K562 (cell line): ENCODE data around the gene HOXD12. TPM values are rescaled to one million over a fixed set of nuclear protein-coding genes. Genes with fewer than 3 reads are reported as not detected.
A peak's percentile ranks its signal among the peaks of the same experiment; 100 is the strongest.

Experiments
- CREB3L1 ChIP-seq: fragments of 450-650 bp; IDR thresholded peaks from 2 replicates; pipeline ENCODE4 v1.6.1; 2014; ENCODE audit warnings: low read depth, mild to moderate bottlenecking, moderate library complexity, borderline replicate concordance
- DDX20 ChIP-seq: fragments of 450-650 bp; IDR thresholded peaks from 2 replicates; pipeline ENCODE4 v1.6.1; 2016; ENCODE audit warnings: missing genetic modification characterization, low read depth, mild to moderate bottlenecking, missing compliant biosample characterization, moderate library complexity
- E2F6 ChIP-seq, 2 experiments: IDR thresholded peaks; 2 replicates each; pipeline ENCODE4 v1.6.1; 2011; ENCODE audit warnings: borderline replicate concordance in 1 of 2, control low read depth in 1 of 2, low read depth in 1 of 2, low read length in 1 of 2, mild to moderate bottlenecking in 1 of 2, mixed read lengths in 1 of 2, moderate library complexity in 1 of 2; ENCODE audit not compliant: insufficient read depth in 1 of 2, insufficient read length in 1 of 2, poor library complexity in 1 of 2, severe bottlenecking in 1 of 2; ENCODE audit errors: extremely low read depth in 1 of 2
- ETV1 ChIP-seq: fragments of 450-650 bp; conservative IDR thresholded peaks from 2 replicates; pipeline ENCODE4 v1.6.1; 2016; ENCODE audit warnings: missing genetic modification characterization, control low read depth, low read depth, missing compliant biosample characterization
- HLTF ChIP-seq: fragments of 450-650 bp; IDR thresholded peaks from 2 replicates; pipeline ENCODE4 v1.6.1; 2016
- PATZ1 ChIP-seq: fragments of 250-450 bp; sonication (Bioruptor Pico); IDR thresholded peaks from 2 replicates; pipeline ENCODE4 v1.5.0; 2020; ENCODE audit warnings: mild to moderate bottlenecking, borderline replicate concordance
- PRPF4 ChIP-seq: fragments of 200-400 bp; formaldehyde crosslinking; IDR thresholded peaks from one replicate; pipeline ENCODE4 v1.6.1; 2017; ENCODE audit warnings: low read length, low read depth, mild to moderate bottlenecking; ENCODE audit not compliant: insufficient read depth, poor library complexity, severe bottlenecking
- PYGO2 ChIP-seq: fragments of 450-650 bp; IDR thresholded peaks from 2 replicates; pipeline ENCODE4 v1.6.1; 2016; ENCODE audit warnings: mild to moderate bottlenecking, missing genetic modification characterization, moderate library complexity, missing compliant biosample characterization
- TAF9B ChIP-seq: fragments of 450-650 bp; IDR thresholded peaks from 2 replicates; pipeline ENCODE4 v1.6.1; 2018; ENCODE audit warnings: mild to moderate bottlenecking; ENCODE audit not compliant: partially characterized antibody
- TCF7 ChIP-seq: sonication (generic); IDR thresholded peaks from 2 replicates; pipeline ENCODE4 v1.6.1; 2016; ENCODE audit warnings: antibody characterized with exemption, borderline replicate concordance
- TFE3 ChIP-seq: fragments of 450-650 bp; formaldehyde crosslinking; IDR thresholded peaks from 2 replicates; pipeline ENCODE4 v1.4.0; 2020; ENCODE audit warnings: mild to moderate bottlenecking, mixed read lengths
- ZHX1 ChIP-seq: fragments of 150-350 bp; conservative IDR thresholded peaks from 2 replicates; pipeline ENCODE4 v1.6.1; 2014; ENCODE audit warnings: low read length
- ZNF197 ChIP-seq: fragments of 200-800 bp; sonication (Bioruptor generic); IDR thresholded peaks from 2 replicates; pipeline ENCODE4 v1.6.1; 2016; ENCODE audit warnings: low read depth, missing genetic modification characterization, missing compliant biosample characterization
- ZNF431 ChIP-seq: sonication (generic); formaldehyde crosslinking; IDR thresholded peaks from 2 replicates; pipeline ENCODE4 v1.8.0; 2022; ENCODE audit warnings: mild to moderate bottlenecking, missing genetic modification reagents
- ZNF445 ChIP-seq: fragments of 250-450 bp; sonication (Bioruptor Pico); IDR thresholded peaks from 2 replicates; pipeline ENCODE4 v1.4.0; 2020; ENCODE audit warnings: low read depth, mild to moderate bottlenecking, moderate library complexity
- ZNF695 ChIP-seq: fragments of 450-650 bp; formaldehyde crosslinking; IDR thresholded peaks from 2 replicates; pipeline ENCODE4 v1.4.0; 2020; ENCODE audit warnings: mild to moderate bottlenecking, moderate library complexity
- polyA plus RNA-seq, 8 experiments: library from polyadenylated mRNA; depleted of rRNA in 4 of 8; stranded (reverse) in 5 of 8; unstranded in 3 of 8; fragments of >200 nt; fragmentation: Nextera tagmentation in 2 of 8; fragmentation: Illumina TruSeq in 1 of 8; extraction: Ambion mirVana in 2 of 8; extraction: Trizol in 1 of 8; gene quantifications; 2 replicates each; pipeline versions ENCODE4 v1.2.1 to v1.2.3, GENCODE V29; 2011 to 2014; ENCODE audit warnings: inconsistent platforms in 1 of 8, missing spikeins in 1 of 8
- total RNA-seq, 7 experiments: library from RNA; depleted of rRNA in 6 of 7; stranded (reverse); fragments of >200 nt in 6 of 7; fragmentation: Illumina TruSeq in 2 of 7; extraction: Trizol in 2 of 7; gene quantifications; 2 replicates each; pipeline versions ENCODE4 v1.2.1 to v1.2.3, GENCODE V29; 2011 to 2021; ENCODE audit warnings: low replicate concordance in 1 of 7

Gene HOXD12
- total and polyA plus RNA-seq, 9 of the 15 experiments (the other 6 are each of a cell fraction or from before 2014, with no cell fraction given), result not detected

GRCh38 chr2:176140513-176141317 is 41.1 kb downstream of the HOXD12 start (continued):
- peak; percentile 60; the same call in 1 of the 2 replicates for TF ChIP-seq CREB3L1
- TF ChIP-seq TFE3, result no peak
- TF ChIP-seq TCF7, result no peak
- TF ChIP-seq E2F6 (IDR thresholded peaks at IDR 0.05; ENCODE audit: borderline replicate concordance in 1 of 2, extremely low read depth in 1 of 2, insufficient read depth in 1 of 2, insufficient read length in 1 of 2, low read depth in 1 of 2, low read length in 1 of 2, poor library complexity in 1 of 2, severe bottlenecking in 1 of 2), result peak; percentile 89
- no peak for TF ChIP-seq ZNF695 (CRISPR knock-in tag)
- no peak for TF ChIP-seq PRPF4
- peak; percentile 74 for TF ChIP-seq HLTF
- TF ChIP-seq ZNF197 (CRISPR knock-in tag), result no peak
- TF ChIP-seq ZHX1, result 0 out of 2 replicates have a peak, but pooled peaks have one; percentile 22
- no peak for TF ChIP-seq PYGO2 (tag)
- TF ChIP-seq TAF9B, result no peak
- TF ChIP-seq ZNF431 (CRISPR knock-in tag), result no peak
- TF ChIP-seq DDX20 (tag), result no peak
- no peak for TF ChIP-seq PATZ1 (CRISPR knock-in tag)
- no peak for TF ChIP-seq ZNF445 (CRISPR knock-in tag)
- TF ChIP-seq ETV1 (tag), result no peak
